Heart left ventricle (tissue), 16 donors: ENCODE data around the gene RASSF5. TPM values are rescaled to one million over a fixed set of nuclear protein-coding genes. Genes with fewer than 3 reads are reported as not detected.

Experiments
- ATAC-seq, 4 donors: fragments of 200-7000 bp; cut with Tn5 transposase; one replicate each; pipeline ENCODE4 v1.9.1; 2020 to 2022; ENCODE audit warnings: moderate library complexity in 4 of 4, mild to moderate bottlenecking in 3 of 4, moderate number of reproducible peaks in 1 of 4
- DNase-seq, 5 donors: peaks; one replicate each; pipeline ENCODE4 v3.0.0-alpha.2; 2020
- H3K27ac ChIP-seq, 12 donors: fragments of 200-600 bp; sonication (generic) in 4 of 12; one replicate each; pipeline versions ENCODE4 v1.5.0 to v1.8.0; 2016 to 2022; ENCODE audit warnings: mild to moderate bottlenecking in 2 of 12
- H3K27me3 ChIP-seq, 9 donors: fragments of 200-600 bp; sonication (generic) in 2 of 9; one replicate each; pipeline versions ENCODE4 v1.5.1 to v1.8.0; 2016 to 2022; ENCODE audit warnings: mild to moderate bottlenecking in 3 of 9
- H3K36me3 ChIP-seq, 9 donors: fragments of 200-600 bp; sonication (generic) in 2 of 9; one replicate each; pipeline versions ENCODE4 v1.5.0 to v1.8.0; 2018 to 2022; ENCODE audit warnings: mild to moderate bottlenecking in 2 of 9
- H3K4me1 ChIP-seq, 12 donors: fragments of 200-600 bp; sonication (generic) in 4 of 12; one replicate each; pipeline versions ENCODE4 v1.5.0 to v1.8.0; 2016 to 2022; ENCODE audit warnings: mild to moderate bottlenecking in 3 of 12
- H3K4me3 ChIP-seq, 12 donors: fragments of 200-600 bp; sonication (generic) in 4 of 12; one replicate each; pipeline versions ENCODE4 v1.5.0 to v1.8.0; 2017 to 2022; ENCODE audit warnings: mild to moderate bottlenecking in 9 of 12, moderate library complexity in 4 of 12
- H3K9me3 ChIP-seq, 12 donors: fragments of 200-600 bp; sonication (generic) in 4 of 12; one replicate each; pipeline versions ENCODE4 v1.5.0 to v1.8.0; 2016 to 2022; ENCODE audit warnings: mild to moderate bottlenecking in 1 of 12
- CTCF ChIP-seq, 12 donors: fragments of 200-600 bp; sonication (generic) in 4 of 12; IDR thresholded peaks; one replicate each; pipeline versions ENCODE4 v1.5.0 to v1.8.0; 2018 to 2022; ENCODE audit warnings: antibody characterized with exemption in 12 of 12, mild to moderate bottlenecking in 5 of 12
- POLR2A ChIP-seq, 2 donors: fragments of 450-650 bp; IDR thresholded peaks; one replicate each; pipeline ENCODE4 v1.6.1; 2017; ENCODE audit warnings: antibody characterized with exemption in 2 of 2, mild to moderate bottlenecking in 2 of 2, moderate library complexity in 2 of 2
- WGBS, 4 donors: extraction: QIAGEN DNeasy Blood & Tissue Kit in 2 of 4; methylation state at CpG; one replicate each; pipeline versions ENCODE4 v1.1.5 to v1.1.7; 2013 to 2018; 5-methylcytosine and 5-hydroxymethylcytosine counted together
- intact Hi-C, 10 donors: fragments of 100-400 bp; cut with DNase I; formaldehyde crosslinking; loops; one replicate each; pipeline versions ENCODE4 v1.11.1 to v1.14.2; 2022
- polyA plus RNA-seq, 2 donors: library from polyadenylated mRNA; stranded (reverse); fragments of 200-250 nt; gene quantifications; one replicate each; pipeline ENCODE4 v1.2.3, GENCODE V29; 2013
- total RNA-seq, 9 donors: library from RNA; depleted of rRNA in 2 of 9; stranded (reverse); fragments of >200 nt in 2 of 9; fragmentation: NEBNext Ultra II Directional in 3 of 9; extraction: Animal tissue kit (Norgen Biotek cat#: 25700) in 3 of 9; gene quantifications; one replicate each; pipeline versions ENCODE4 v1.1.0 to v1.2.4, GENCODE V29; 2016 to 2023
- donor health status: ischemic (EF 13 %, LVEDD 7.1; RV severe dilation, severe dysfunction).
- donor health status: healthy with polysubstance abuse.
- donor health status: DM: no; HTN: yes; CAD: no.
- donor health status: DM: no; HTN: no; CAD: no.
- donor health status: ischemic (EF 25% LVEDD 6.9; RV normal size, moderate dysfunction).
- donor health status: ischemic (EF 25% LVEDD 5.7; RV mildly dilated, moderate dysfunction).
- donor health status: healthy.
- donor health status: DM: yes; HTN: yes; CAD: no.
- donor health status: ischemic (EF 35%, LVEDD 5.7; RV mildly dilated, moderate dysfunction).
- donor health status: nonischemic (EF 11% LVEDD 7.7; RV severe dilation, severe dysfunction).
- donor health status: DM: yes; HTN: yes; CAD: no.
- donor health status: PGD.
- donor health status: ischemic (EF 29% LVEDD 5.4; RV normal size, mild dysfunction).
- donor health status: nonischemic (EF 23%, LVEDD 6.1; RV moderate dilation, normal function).

The RASSF5 gene
- total and polyA plus RNA-seq, 11 donors: 1.3 to 27.4 (median 5.6) TPM

- Histone ChIP-seq H3K4me3 (no peak overlapping the region), H3K4me1 (peaks cover 0 to 54% (median 21%) of the 10 kb centered on the region in 12 donors), H3K9me3 (no peaks in the 10 kb centered on the region), H3K27ac (peak overlapping the region in 1 of 12 donors; percentile 52), H3K36me3 (peaks cover 0 to 9% (median 0%) of the 10 kb centered on the region in 9 donors), H3K27me3 (no peaks in the 10 kb centered on the region)
- peak in 1 of 5 donors; percentile 5 for DNase-seq
- intact Hi-C loops: no loop called here
- ATAC-seq: no peak
- TF ChIP-seq POLR2A (IDR thresholded peaks at IDR 0.05): no peak
- TF ChIP-seq CTCF (IDR thresholded peaks at IDR 0.05): no peak
- 81 to 89% (median 87%) methylated on average over 4 to 5 of the region's 5 CpGs for WGBS, 4 donors
Measured at GRCh38 chr1:206501881-206502280, 5.5 kb upstream of the RASSF5 start.

DNA sequence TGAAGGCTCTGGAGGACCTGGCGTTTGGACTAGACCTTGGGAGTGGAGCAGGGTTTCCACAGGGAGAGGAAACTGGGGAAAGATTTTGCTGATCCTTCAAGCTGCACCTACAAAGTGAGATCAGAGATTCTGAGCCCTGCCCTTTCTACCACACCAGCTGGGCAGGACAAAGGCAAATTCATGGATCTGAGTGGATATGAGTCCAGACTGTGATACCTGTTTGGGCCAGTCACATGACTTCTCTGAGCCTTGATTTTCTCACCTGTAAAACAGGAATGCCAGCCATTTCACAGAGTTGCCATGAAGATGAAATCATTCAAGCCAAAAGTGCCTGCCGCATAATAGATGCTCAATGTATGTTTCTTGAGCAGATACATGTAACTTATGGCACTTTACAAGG, 4.9 kb upstream of the RASSF5 start:
- intact Hi-C loops: no loop called here
- DNase-seq (no peak), ATAC-seq (no peak)
- WGBS, 4 donors: 95 to 97% (median 95%) methylated on average over 2 of the region's 2 CpGs
- Histone ChIP-seq H3K27me3 (peaks cover 0 to 5% (median 0%) of the 10 kb centered on the region in 9 donors), H3K9me3 (no peaks in the 10 kb centered on the region), H3K4me1 (peaks cover 0 to 54% (median 23%) of the 10 kb centered on the region in 12 donors), H3K27ac (no peak overlapping the region), H3K36me3 (peaks cover 0 to 9% (median 0%) of the 10 kb centered on the region in 9 donors), H3K4me3 (no peak overlapping the region)
- TF ChIP-seq CTCF (IDR thresholded peaks at IDR 0.05) (no peak), POLR2A (IDR thresholded peaks at IDR 0.05) (no peak)

DNA sequence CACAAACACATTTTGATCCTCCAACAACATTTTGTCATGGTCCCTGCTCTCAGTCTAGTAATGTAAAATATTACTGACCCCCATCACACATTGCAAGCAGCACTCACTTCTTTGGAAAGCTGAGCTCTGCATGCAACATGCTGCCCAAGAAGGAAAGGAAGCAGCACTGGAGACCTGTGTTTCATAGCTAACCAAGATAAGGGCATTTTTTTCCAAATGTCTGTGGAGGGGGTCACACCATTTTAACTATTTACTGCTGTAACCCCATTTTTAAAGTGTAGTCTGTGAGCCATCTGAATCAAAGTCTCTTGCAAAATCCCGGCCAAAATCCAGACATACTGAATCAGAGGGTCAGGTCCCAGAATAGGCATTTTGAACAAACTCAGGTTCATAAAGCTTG, 4.5 kb upstream of the RASSF5 start:
- 93 to 100% (median 98%) methylated on average over 1 of the region's 1 CpG for WGBS, 4 donors
- no peaks in the 10 kb centered on the region for H3K9me3 ChIP-seq
- peaks cover 0 to 8% (median 0%) of the 10 kb centered on the region in 9 donors for H3K36me3 ChIP-seq
- TF ChIP-seq CTCF (IDR thresholded peaks at IDR 0.05) (no peak), POLR2A (IDR thresholded peaks at IDR 0.05) (no peak)
- H3K27me3 ChIP-seq: peaks cover 0 to 9% (median 0%) of the 10 kb centered on the region in 9 donors
- H3K4me3 ChIP-seq: no peak overlapping the region
- ATAC-seq (no peak), DNase-seq (no peak)
- intact Hi-C loops: no loop called here
- no peak overlapping the region for H3K27ac ChIP-seq
- peaks cover 0 to 56% (median 25%) of the 10 kb centered on the region in 12 donors for H3K4me1 ChIP-seq

DNA sequence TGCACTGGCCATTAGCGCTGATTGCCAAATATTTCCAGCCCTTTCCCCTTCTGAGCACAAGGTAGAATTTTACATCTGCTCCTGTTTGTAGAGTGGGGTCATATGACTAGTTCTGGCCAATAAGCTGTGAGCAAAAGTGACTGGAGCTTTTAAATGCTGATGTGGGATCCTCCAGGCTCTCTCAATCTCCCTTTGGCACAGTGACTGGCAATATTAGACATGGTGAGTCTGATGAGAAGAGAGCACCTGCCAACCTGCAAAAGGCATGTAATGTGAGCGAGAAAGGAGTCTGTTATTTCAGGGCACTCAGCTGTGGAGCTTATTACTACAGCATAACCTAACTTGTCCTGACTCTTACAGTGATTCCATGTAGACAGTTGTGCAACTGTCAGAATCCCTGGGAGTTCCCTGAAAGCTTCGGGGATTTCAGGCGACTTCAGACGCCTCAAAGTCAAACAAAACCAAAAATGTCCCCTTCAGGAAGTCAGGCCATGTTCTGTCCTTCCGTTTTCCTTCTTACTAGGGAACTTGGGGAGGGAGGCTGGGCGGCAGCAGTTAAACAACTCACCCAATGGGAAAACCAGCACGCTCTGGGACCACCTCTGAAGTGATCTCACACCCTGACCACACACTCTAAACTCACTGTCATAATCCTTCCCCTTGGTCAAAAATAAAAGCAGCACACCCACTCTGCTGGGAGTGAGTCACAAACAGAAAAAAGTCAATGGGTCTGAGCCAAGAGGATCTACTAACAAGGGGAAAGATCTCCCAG, 3.6 kb upstream of the RASSF5 start:
- TF ChIP-seq POLR2A (IDR thresholded peaks at IDR 0.05): no peak
- TF ChIP-seq CTCF (IDR thresholded peaks at IDR 0.05): no peak
- DNase-seq (peak in 4 of 5 donors; percentile 60 to 71 (median 62)), ATAC-seq (peak; percentile 28 to 76 (median 70))
- H3K27ac ChIP-seq: peak overlapping the region in 9 of 12 donors; percentile 4 to 60 (median 33)
- intact Hi-C loops: no loop called here
- 47 to 63% (median 51%) methylated on average over 8 of the region's 8 CpGs for WGBS, 4 donors
- H3K9me3 ChIP-seq: no peaks in the 10 kb centered on the region
- H3K36me3 ChIP-seq: no peaks in the 10 kb centered on the region
- H3K27me3 ChIP-seq: peaks cover 0 to 18% (median 0%) of the 10 kb centered on the region in 9 donors
- H3K4me1 ChIP-seq: peaks cover 0 to 66% (median 33%) of the 10 kb centered on the region in 12 donors
- no peak overlapping the region for H3K4me3 ChIP-seq
